GM18861 (cell line): ENCODE results near the gene UQCRC1.

Experiments
- ATAC-seq: cut with Tn5 transposase; IDR thresholded peaks from one replicate; pipeline ENCODE4 v1.9.1; 2021; ENCODE audit not compliant: unreplicated experiment

Gene UQCRC1

DNA sequence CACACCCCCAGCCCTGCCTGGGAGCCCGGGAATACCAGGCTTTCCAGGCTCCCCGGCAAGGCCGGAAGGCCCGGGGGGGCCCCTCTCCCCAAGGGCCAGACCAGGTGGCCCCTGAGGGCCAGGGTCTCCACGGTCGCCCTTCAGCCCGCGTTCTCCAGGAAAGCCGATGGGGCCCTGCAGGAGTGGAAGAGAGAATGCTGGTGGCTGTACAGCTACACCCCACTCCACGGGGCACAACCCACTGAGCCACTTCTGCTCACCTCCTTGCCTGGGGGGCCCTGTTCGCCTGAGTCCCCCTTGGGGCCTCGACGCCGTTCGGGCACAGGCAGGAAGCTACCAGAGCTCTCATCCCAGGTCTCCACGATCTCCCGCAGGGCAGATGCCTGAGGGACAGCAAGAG, 34.1 kb downstream of the UQCRC1 start:
- ATAC-seq, result no peak

DNA sequence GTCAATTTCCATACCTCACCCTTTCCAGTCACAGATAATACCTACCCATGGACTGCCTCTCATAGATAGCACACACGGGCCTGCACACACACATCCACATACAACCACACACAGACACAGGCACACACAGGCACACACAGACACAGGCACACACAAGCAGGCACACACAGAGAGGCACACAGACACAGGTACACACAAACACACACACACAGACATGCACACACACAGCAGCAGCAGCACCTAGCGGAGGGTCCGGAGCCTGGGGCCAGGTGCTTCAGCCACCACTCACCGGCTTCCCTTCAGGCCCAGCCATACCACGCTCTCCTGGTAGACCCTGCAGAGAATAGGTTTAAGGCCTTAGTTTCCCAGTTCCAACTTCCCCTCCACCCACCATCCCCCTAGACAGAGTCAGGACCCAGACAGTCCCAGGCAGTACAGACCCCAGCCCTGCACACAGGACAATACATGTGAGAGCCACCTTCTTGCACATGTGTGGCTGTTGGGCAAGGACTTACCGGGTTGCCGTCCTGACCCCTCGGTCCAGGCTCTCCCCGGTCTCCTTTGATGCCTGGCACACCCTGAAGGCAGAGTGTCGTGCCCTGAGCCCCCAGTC, 35.4 kb downstream of the UQCRC1 start:
- no peak for ATAC-seq

DNA sequence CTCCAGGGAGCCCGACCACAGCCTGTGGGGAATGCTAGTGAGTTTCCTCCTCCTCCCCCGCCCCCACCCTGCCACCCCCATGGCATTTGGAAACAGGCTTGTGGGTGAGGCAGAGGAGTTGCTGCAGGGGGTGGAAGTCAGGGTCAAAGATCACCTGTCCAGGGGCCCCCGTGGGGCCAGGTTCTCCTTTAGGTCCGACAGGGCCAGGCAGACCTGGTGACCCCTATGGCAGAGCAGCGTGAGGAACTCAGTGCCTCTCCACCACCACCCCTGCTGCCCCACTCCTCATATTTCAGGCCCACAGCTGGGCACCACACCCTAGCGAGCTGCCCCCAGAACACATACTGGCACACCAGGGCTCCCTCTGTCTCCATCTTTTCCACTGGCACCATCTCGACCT, 36.9 kb downstream of the UQCRC1 start:
- no peak for ATAC-seq

DNA sequence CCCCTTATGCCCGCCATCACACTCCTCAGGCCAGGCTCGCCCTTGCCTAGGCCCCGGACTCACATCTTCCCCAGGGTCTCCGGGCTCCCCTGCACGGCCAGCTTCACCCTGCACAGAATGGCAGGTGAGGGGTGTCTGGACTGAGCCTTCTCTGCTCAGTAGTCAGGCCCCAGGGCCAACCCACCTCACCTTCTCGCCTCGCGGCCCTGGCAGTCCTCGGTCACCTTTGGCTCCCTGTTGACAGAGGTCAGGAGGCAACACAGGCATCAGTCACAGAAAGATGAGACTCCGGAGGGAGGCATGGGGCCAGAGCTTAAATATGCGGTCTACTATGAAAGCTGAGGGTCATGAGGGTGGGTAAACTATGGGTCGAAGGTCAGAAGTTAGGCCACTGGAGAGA, 37.5 kb downstream of the UQCRC1 start:
- no peak for ATAC-seq

DNA sequence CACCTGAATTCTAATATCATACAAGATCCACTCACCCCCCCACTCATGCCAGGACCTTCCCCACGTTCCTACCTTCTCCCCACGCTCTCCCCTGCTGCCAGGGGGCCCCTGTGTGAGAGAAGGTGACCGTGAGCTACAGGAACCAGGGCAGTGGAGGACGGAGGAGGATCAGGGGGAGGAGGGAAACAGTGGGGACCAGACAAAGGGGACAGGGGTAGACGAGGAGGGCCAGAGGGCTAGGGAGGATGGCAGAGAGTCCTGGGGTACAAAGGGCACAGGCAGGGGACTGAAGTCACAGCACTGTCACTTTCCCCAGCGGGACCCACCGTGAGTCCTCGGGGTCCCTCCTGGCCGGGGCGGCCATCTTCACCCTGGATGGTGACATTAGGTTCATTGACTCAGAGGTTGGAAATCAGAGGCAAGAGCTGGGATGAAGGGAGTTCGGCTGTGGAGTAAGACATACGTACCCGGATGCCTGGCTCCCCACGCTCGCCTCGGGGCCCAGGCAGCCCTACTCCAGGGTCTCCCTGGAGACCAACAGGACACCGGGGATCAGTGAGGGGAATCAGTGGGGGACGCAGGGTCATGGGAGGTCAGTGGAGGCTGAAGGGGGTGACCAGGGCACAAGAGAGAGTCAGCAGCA, 39.5 kb downstream of the UQCRC1 start:
- ATAC-seq, result no peak

DNA sequence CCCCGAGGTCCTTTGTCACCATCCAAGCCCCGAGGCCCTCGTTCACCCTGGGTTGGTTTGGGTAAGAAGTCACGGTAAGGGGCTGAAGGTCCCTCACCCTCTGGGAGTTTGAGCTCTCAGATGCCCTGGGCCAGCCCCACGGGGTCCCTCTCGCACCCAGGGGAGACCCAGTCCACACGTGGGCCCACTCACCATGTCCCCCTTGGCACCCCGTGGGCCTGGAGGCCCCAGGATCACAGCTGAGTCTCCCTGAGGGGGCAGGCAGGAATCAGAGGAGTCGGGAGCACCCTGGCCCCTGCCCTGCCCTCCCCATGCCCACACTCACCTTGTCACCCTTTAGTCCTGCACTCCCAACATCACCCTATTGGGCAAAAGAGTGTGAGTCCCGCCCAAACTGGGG, 40.0 kb downstream of the UQCRC1 start:
- ATAC-seq, result no peak

DNA sequence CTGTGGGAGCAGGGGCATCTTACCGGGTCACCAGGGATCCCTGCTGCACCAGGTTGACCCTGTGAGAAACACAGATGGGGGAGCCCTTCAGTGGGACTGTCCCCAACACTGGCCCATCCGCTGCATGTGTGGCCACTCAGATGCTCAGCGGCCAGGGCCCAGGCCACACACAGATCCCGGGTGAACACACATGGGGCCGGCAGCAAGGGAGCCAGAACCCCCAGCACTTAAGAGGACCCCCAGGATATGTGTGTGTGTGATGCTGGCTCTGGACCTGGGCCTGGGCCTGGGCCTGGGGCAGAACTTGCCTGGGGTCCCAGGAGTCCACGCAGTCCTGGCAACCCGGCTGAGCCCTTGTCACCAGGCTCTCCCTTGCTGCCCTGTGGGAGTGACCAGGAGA, 41.0 kb downstream of the UQCRC1 start:
- no peak for ATAC-seq

DNA sequence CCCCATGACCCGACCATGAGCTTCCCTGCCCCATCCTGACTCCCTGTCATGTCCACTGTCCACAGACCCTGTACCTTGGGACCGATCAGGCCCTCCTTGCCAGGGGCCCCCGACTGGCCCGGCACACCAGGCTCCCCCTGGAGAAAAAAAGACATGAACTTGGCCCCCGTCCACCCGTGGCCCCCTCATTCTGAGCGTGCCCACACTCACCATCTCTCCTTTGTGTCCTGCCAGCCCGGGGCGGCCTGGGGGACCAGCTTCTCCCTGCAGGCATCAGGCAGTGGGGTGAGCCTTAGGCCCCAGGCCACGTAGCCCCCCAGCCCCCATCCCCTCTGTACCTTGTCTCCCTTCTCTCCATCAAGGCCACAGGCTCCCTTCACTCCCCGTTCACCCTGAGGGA, 41.9 kb downstream of the UQCRC1 start:
- ATAC-seq, result no peak

DNA sequence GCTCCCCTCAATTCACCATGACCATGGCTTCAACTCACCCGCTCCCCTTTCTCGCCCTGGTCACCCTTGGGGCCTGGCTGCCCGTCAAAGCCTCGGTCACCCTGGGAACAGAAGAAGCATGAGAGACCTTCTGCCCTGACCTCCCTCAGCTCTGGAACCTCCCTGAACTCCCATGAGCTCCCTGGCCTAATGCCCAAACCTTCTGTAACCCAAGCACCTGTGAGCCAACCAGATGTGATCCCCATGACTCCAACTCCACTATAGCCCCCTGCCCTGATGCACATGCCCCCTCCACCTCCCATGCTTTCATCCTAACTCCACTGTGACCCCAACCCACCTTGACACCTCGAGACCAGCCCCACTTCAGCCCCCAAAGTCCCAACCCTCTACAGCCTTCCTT, 42.4 kb downstream of the UQCRC1 start:
- ATAC-seq, result no peak

DNA sequence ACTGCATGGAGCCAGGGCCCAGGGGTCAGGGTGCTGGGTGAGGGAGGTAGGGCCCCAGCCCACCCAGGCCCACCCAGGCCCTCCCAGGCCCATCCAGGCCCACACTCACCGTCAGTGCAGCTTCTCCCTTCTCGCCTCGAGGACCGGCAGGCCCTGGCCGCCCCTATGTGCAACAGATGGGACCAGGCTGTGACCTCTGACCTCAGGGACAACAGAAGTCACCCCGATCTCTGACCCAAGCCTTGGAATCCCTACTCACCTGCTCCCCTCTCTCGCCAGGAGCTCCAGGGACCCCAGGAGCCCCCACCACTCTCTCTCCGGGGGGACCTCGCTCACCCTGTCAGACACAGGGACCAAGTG, 43.1 kb downstream of the UQCRC1 start:
- no peak for ATAC-seq

DNA sequence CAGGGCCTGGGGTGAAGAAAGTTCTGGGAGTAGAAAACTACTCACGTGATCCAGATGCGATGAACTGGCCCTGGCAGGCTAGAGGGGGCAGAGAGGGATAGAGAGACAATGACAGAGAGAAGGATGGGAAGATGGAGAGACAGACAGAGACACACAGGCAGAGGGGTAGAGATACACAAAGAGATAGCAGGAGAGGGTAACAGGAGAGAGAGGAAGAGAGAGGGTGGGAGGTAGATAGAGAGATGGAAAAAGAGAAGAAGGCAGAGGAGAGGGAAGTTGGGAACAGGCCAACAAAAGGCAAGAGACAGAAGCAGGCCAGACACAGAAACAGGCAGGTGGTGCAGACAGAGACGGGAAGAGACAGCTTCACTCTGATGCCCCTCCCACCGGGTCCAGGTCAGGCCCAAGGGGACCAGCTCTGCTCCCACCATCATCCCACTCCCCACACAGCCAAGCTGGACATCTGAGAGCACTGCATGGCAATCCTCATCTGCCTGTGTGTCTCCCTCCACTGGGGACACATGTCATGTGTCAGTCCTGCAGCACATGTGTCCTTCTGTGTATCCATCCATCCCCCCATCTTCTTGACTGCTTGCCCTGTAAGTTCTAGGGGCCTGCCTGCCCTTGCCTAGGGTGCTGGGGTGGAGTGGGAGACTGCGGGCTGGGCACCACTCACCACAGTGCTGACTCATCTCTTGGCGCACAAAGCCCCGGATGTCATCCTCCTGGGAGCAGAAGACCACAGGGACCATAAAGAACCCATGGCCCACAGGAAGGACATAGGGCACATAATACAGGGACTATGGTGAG, 43.6 kb downstream of the UQCRC1 start:
- ATAC-seq, result no peak

DNA sequence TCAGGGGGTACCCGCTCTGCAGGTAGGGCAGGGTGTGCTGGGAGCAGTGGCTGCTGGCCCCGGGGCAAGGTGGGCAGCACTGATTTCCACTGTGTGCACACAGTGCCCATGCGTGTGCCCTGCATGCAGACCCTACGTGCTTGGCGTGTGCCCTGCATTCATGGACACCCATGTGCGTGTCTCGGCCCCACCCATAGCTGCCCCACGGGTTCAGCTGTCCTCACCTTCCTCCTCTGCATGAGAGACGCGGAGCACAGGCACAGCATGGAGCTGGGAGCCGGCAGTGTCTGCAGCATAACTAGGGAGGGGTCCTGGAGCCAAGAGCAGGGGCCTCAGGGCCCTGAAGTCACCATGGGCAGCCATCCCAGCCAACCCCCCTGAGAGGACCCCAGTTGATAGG, 44.3 kb downstream of the UQCRC1 start:
- ATAC-seq, result no peak

DNA sequence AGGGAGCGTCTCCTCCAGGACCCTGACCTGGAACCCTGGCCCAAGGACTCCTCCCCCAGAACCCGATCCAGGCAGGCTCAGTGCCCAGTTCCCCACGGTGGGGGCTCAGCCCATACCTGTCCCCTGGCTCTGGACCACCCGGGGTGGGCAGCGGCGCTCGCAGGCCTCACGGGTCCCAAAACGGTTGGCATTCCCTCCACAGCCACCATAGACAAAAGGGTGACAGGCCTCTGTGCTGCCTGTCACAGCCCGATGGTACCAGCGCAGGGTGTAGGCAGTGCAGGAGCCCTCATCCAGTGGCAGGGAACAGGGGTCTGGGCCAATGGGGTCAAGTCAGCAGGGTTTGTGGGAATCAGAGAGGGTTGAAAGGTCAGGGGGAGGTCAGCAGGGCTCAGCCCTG, 44.8 kb downstream of the UQCRC1 start:
- ATAC-seq, result no peak

DNA sequence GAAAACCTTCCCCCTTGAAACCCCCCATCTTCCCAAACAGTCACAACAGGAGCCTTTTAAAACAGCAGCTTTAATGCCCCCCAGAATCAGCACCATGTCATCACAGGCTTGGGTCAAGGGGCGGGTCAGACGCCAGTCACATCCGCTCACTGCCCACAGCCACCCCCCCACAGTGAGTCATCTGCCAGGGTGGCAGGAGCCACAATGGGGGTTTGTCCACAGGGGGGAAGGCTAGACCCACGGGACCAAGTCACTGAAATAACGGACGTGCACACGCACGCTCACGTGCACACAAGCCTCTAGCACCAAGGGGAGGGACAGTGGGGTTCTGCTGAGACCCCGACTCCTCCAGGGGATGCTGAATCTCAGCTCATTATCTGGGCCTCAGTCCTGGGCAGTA, 45.4 kb downstream of the UQCRC1 start:
- no peak for ATAC-seq

DNA sequence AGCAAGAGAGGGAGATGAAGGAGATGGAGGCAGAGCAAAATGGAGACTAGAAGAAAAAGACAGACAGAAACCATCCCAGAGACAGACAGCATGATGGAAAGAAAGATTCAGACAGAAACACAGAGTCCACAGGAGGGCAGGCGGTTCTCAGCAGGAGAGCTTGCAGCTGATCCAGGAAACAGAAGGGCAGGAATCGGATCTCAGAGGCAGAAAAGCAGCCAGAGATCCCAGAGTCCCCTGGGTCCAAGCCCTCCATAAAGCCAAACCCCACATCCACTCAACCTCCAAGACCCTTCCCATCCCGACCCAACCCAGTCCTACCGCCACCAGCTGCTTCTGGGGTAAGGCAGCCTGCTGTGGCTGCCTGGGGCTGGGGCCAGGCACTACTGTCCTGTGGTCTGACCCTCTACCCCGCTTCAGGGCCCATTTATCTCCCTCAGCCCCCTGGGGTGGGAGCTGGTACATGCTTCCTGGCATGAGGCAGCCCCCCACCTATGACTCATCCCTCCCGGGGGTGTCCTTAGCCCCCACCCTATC, 46.0 kb downstream of the UQCRC1 start, which contains the start of gene UCN2:
TSS of gene UCN2 (minus strand) at position 400 of the 537 bp plus-strand sequence. CDS start 657 bp downstream, outside the sequence.
- no peak for ATAC-seq

DNA sequence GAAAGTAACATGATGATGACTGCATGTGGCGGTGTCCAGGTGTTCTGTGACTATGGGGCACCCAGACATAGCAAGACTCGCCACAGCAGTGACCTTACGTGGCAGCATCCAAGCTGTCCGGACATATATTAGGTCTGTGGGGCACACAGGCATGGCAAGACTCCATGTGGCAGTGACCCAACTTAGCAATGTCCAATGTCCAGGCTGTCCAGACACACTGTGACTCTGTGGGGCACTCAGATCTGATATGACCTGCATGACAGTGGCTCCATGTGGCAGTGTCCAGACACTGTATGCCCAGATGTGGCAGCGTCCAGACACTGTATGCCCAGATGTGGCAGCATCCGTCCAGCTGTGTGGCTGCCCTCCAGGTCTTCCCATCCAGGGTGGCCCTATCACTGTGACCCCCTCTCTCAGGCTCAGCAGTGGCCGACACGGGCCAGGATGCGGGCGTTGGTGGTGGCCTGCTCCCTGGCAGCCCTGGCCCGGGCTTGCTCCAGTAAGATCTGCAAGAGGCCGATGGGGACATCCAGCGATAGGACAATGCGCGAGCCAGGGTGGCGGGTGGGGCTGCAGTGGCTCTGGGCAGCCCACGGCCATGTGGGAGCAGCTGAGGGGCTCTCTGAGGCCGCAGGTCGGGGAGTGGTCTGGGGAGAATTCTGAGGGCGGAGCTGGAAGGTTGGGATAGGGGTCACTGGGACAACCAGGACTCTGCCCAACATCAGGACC, 46.9 kb downstream of the UQCRC1 start:
- ATAC-seq, result no peak

DNA sequence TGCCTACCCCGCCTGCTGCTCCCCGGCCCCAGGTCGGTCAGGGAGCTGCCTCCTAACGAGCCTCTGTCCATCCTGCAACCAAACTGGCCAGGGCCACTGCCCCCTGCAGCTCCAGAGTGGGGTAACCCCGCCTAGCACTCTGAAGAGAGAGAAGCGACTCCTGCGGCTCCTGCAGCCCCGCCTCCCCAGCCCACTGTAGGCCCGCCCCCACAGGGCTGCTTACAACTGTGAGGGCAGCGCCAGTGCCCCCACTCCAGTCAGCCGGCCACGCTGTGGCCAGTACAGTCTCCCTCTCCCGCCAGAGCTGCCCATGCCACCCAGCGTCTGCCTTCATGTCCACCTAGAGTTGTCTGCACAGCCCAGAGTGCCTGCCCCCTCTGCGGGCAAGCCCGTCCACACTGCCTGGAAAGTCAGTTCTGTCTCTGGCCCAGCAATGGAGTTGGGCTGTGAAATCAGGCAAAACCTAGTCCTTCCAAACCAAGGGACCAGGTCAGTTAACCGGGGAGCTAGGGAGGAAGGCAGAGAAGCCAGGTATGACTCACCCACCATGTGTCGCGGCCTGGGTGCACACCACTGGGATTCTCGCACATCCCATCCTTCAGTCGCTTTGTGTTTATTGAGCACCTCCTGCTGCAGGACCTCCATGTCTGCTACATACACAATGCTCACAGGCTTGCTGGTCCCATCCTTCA, 48.3 kb downstream of the UQCRC1 start:
- no peak for ATAC-seq

DNA sequence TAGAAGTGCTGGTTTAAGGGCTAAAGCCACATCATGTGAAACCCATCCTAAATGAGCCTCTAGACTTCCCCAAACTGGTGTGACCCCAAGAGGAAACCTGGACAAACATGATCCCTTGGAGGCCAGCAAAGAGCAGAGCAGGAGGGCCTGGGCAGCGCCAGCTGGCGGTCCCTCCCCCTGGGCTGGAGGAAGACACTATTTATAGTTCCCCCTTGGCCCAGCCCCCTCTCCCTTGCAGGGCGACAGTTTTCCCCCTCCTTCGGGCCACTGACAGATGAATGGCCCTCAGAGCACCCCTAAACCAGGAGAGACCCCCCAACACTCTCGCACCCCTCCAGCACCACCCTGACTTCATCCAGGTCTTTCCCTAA, 48.8 kb downstream of the UQCRC1 start:
- ATAC-seq, result no peak

DNA sequence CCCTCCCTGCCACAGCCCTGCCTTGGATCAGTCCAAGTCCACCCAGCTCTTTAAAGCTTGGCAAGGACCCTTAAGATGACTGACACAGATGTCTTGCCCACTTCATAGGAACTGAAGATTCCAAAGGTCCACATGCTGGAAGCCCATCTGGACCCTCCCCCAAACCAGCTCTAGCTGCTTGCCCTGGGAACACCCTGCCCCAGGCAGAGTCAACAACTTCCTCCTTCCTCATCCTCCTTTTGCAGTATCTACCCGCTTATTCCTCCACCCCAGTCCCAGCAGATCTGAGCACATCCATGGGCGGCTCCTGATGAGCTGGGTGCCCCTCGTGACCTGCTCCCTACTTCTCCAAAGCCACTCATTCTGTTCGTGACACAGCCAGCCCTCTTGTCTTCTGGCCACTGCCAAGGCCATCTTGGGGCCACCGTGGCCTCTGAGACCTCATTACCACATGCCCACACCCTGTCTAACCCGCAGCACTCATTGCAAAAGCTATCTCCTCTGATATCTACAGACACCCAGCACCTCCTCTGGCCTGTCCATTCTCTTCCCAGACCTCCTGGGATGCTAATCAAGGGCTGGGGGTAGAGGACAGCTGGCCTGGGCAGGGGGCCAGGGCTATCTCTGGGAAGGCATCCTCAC, 50.8 kb downstream of the UQCRC1 start:
- ATAC-seq, result no peak
